Measurements from ENCODE around the gene ATP5F1D. TPM values are rescaled to one million over a fixed set of nuclear protein-coding genes. Genes with fewer than 3 reads are reported as not detected.

The ATP5F1D gene
- total and polyA plus RNA-seq, 4 donors, result 27.1 to 266 (median 187) TPM

DNA sequence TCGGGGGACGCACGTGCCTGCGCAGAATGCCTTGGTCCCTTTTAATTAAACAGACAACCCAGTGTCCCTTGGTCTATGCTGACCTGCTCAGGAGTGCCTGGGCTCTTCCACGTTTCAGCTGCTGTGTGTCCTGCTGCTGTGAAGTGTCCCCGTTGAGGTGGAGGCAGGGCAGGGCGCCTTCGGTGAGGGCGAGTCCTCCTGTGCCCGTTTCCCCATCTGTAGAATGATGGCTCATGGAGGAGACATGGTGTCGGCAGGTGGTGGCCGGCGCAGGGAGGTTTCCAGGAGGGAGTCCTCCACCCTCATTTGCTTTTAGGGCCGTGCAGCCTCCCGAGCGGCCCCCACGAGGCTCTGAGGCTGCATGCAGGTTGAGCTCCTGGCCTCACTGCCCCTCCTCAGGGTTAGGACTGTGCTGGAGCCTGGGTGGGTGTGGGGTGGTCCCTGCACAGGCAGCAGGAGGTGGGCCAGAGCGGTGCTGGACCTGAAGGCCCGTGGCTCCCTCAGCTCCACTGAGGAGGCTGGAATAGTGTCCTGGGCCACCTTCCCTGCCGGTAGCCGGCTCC is 27.2 kb upstream of the ATP5F1D start:
- TF ChIP-seq, protein P1, sequence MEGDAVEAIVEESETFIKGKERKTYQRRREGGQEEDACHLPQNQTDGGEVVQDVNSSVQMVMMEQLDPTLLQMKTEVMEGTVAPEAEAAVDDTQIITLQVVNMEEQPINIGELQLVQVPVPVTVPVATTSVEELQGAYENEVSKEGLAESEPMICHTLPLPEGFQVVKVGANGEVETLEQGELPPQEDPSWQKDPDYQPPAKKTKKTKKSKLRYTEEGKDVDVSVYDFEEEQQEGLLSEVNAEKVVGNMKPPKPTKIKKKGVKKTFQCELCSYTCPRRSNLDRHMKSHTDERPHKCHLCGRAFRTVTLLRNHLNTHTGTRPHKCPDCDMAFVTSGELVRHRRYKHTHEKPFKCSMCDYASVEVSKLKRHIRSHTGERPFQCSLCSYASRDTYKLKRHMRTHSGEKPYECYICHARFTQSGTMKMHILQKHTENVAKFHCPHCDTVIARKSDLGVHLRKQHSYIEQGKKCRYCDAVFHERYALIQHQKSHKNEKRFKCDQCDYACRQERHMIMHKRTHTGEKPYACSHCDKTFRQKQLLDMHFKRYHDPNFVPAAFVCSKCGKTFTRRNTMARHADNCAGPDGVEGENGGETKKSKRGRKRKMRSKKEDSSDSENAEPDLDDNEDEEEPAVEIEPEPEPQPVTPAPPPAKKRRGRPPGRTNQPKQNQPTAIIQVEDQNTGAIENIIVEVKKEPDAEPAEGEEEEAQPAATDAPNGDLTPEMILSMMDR (IDR thresholded peaks at IDR 0.05; ENCODE audit: control extremely low read depth, extremely low read depth), result no peak
- no peaks in the 10 kb centered on the region for H3K9me3 ChIP-seq (ENCODE audit: control insufficient read depth in 4 of 4, insufficient read depth in 3 of 4, low read length in 3 of 4)
- H3K27me3 ChIP-seq (ENCODE audit: control insufficient read depth in 3 of 3, insufficient read depth in 3 of 3, low read length in 2 of 3), result no peaks in the 10 kb centered on the region
- ATAC-seq (ENCODE audit: insufficient read depth, low FRiP score), result no peak
- no peak for DNase-seq
- peak overlapping the region; percentile 80 to 88 for H3K27ac ChIP-seq (ENCODE audit: low read depth in 1 of 2, low read length in 1 of 2)
- H3K36me3 ChIP-seq (ENCODE audit: control insufficient read depth in 4 of 4, insufficient read depth in 4 of 4, low read length in 4 of 4), result peaks cover 0 to 14% (median 4%) of the 10 kb centered on the region in 4 donors
- no peak overlapping the region for H3K4me3 ChIP-seq
- peaks cover 2 to 24% (median 11%) of the 10 kb centered on the region in 5 donors for H3K4me1 ChIP-seq (ENCODE audit: control insufficient read depth in 5 of 5, insufficient read depth in 5 of 5, low read length in 5 of 5)
- 46 to 53% methylated on average over 21 of the region's 21 CpGs for WGBS, 2 donors
- H3K9ac ChIP-seq (ENCODE audit: insufficient read depth in 1 of 2, low read length in 2 of 2), result no peak overlapping the region

DNA sequence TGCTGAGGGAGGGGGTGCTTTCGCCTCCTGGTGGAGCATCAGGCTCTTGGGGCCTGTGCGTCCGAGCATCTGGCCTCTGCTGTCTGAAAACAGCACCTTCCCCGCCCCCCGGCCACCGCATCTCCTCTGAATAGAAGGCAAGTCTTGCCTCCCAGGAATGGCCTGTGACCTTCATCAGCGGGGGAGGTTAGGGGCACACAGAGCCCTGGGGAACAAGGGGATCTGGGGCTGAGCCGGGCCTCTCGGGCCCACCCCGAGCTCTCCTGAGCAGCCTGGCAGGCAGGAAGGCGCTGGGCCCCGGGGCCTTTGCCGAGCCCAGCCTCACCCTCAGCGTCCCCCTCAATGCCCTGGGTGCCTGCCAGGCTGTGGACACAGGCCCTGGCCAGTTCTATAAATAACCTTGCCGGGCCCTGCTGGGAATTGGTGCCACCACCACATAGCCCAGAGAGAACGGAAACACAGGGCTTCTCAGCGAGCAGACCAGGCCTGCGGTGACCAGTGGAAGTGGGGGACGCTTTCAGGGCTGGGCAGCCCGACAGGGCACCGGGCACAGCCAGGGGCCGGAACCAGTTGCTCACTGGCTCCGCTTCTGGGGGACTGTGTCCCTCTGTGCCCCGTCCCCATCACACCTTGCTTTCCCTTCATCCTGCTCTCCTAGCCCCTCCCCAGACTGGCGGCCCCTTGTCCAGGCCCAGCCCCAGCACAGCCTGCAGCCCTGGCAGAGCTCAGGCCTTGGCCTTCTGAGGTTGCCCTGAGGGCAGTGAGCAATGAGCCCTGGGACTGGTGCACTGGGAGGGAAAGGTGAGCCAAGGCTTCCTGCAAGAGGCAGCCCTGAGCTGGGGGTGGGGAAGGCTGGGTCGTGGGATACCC is 26.5 kb upstream of the ATP5F1D start:
- H3K9ac ChIP-seq (ENCODE audit: insufficient read depth in 1 of 2, low read length in 2 of 2), result no peak overlapping the region
- no peak for DNase-seq
- no peaks in the 10 kb centered on the region for H3K9me3 ChIP-seq (ENCODE audit: control insufficient read depth in 4 of 4, insufficient read depth in 3 of 4, low read length in 3 of 4)
- peak; percentile 14 for ATAC-seq (ENCODE audit: insufficient read depth, low FRiP score)
- peak overlapping the region; percentile 80 to 88 for H3K27ac ChIP-seq (ENCODE audit: low read depth in 1 of 2, low read length in 1 of 2)
- TF ChIP-seq, protein P1 (IDR thresholded peaks at IDR 0.05; ENCODE audit: control extremely low read depth, extremely low read depth), result no peak
- WGBS, 2 donors, result 50 to 72% methylated on average over 22 to 26 of the region's 26 CpGs
- H3K4me3 ChIP-seq, result no peak overlapping the region
- H3K27me3 ChIP-seq (ENCODE audit: control insufficient read depth in 3 of 3, insufficient read depth in 3 of 3, low read length in 2 of 3), result no peaks in the 10 kb centered on the region
- H3K4me1 ChIP-seq (ENCODE audit: control insufficient read depth in 5 of 5, insufficient read depth in 5 of 5, low read length in 5 of 5), result peaks cover 0 to 19% (median 11%) of the 10 kb centered on the region in 5 donors
- H3K36me3 ChIP-seq (ENCODE audit: control insufficient read depth in 4 of 4, insufficient read depth in 4 of 4, low read length in 4 of 4), result peaks cover 0 to 9% (median 3%) of the 10 kb centered on the region in 4 donors

DNA sequence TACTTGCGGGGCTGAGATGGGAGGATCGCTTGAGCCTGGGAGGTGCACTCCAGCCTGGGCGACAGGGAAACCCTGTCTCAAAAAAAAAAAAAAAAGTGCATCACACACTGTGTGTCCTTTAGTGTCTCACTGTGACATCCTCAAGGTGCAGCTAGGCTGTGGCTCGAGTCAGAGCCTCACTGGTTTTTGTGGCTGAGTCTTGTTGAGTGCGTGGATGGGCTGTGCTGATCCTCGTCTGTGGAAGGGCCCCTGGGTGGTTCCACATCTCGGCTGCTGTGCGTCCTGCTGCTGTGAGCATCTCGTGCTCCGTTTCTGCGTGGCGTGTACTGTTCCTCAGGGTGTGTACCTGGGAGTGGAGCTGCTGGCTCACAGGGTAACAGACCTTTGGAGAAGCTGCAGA is 24.8 kb upstream of the ATP5F1D start:
- DNase-seq, result no peak
- ATAC-seq (ENCODE audit: insufficient read depth, low FRiP score), result no peak
- Histone ChIP-seq H3K36me3 (ENCODE audit: control insufficient read depth in 4 of 4, insufficient read depth in 4 of 4, low read length in 4 of 4) (peaks cover 0 to 18% (median 7%) of the 10 kb centered on the region in 4 donors), H3K27ac (ENCODE audit: low read depth in 1 of 2, low read length in 1 of 2) (no peak overlapping the region), H3K4me3 (no peak overlapping the region), H3K9ac (ENCODE audit: insufficient read depth in 1 of 2, low read length in 2 of 2) (no peak overlapping the region), H3K4me1 (ENCODE audit: control insufficient read depth in 5 of 5, insufficient read depth in 5 of 5, low read length in 5 of 5) (peaks cover 0 to 21% (median 8%) of the 10 kb centered on the region in 5 donors), H3K9me3 (ENCODE audit: control insufficient read depth in 4 of 4, insufficient read depth in 3 of 4, low read length in 3 of 4) (no peaks in the 10 kb centered on the region), H3K27me3 (ENCODE audit: control insufficient read depth in 3 of 3, insufficient read depth in 3 of 3, low read length in 2 of 3) (no peaks in the 10 kb centered on the region)
- TF ChIP-seq, protein P1 (IDR thresholded peaks at IDR 0.05; ENCODE audit: control extremely low read depth, extremely low read depth), result no peak
- WGBS, 2 donors, result 92 to 93% methylated on average over 12 of the region's 12 CpGs
